ENCODE measurements around the gene ZNF599. TPM values are rescaled to one million over a fixed set of nuclear protein-coding genes. Genes with fewer than 3 reads are reported as not detected.

The ZNF599 gene
- 5.5 and 9.0 TPM in 2 replicates for total RNA-seq

DNA sequence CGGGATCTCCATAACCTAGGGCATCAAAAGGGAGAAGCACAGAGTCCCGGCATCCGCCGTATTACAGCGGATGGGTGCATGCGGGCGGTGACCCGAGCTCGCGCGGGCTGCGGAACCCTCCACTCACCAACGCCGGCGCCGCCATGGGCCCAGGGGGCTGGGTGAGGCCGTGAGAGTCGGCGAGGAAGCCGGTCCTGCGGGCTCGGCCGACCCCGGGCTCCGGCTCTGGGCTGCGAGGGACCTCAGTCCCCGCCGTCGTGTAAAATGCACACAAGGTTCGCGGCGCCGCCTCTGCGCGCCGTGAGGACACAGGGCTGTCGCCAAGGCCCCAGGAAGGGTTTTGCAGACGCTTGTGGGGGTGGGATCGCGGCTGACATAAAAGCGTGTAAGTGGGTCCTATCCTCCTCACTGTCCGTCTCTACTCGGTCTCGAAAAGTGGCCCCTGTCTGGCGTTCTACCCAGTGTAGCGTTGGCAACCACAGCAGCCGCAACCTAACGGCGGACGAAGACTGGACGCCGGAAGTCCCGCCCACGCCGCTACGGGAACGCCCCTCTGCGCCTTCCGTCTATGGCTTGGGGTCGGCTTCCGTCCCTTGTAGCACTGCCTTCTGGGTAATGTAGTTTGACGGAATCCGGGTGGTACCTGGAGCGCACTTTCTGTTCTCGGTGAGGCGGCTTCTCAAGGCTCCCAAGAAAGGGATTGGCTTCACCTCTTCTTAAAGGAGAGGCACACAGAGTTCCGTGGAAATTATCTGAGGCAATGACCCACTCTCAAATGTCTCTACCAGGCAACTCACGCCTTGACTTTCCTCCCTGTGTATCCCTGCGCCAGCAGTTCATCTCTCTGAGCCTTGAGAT is at the start of gene ZNF599:
ZNF599 (minus strand) TSS at position 519 of the 858 bp plus-strand sequence; CDS start at position 145, 374 bp downstream.

DNA sequence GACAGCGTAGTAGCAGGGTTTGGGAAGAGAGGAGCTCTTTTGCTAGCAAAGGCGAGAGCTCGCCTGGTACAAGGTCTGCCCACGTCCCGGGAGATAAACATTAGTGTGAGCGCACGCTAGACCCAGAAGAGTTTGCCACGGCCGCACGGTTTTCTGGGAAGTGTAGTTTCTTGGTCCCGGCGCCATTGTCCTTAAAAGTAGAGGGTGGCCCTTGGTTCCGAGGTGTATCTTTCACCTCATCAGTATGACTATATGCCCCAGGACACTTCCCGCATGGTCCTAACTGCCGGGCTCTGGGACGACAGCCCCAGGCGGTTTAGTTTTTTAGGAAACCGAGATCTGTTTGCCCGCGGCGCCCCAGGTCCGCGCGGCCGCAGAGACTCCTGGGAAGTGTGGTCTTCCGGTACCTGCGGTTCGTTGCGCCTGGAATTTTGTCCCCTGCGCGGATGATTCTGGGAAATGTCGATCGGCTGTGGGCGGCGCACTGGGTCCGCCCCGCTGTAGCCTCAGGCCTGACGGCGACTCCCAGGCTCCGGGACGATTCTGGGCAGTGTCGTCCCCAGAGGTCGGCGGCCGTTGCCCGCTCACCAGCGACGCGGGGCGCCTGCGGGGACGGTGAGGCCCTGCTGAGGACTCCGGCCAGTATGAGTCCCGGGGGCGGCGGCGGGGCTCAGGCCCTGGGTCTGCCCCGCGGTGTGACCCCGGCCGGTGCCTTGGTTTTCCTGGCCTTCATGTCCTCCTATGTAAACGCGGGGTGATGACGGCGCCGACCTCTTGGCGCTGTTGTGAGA is 39.1 kb downstream of the ZNF599 start, which contains the start of gene ZNF181:
ZNF181 (plus strand) TSS at position 498 of the 791 bp plus-strand sequence. CDS start 795 bp downstream, outside the sequence.

Other genes with a start within 250 kb of the ZNF599 start
- gene SCGB2B2, start 96.1 kb downstream of the ZNF599 start, total RNA-seq, result 0.16 and 0.24 TPM in 2 replicates
- 18.0 and 19.8 TPM in 2 replicates for gene ZNF302, start 95.5 kb downstream of the ZNF599 start, total RNA-seq
- gene ZNF181, start 39.0 kb downstream of the ZNF599 start, total RNA-seq, result 17.5 and 20.8 TPM in 2 replicates
- gene ZNF30, start 153.7 kb upstream of the ZNF599 start, total RNA-seq, result 1.7 and 2.6 TPM in 2 replicates
- 3.4 and 5.2 TPM in 2 replicates for gene ZNF792, start 191.0 kb upstream of the ZNF599 start, total RNA-seq
- gene GRAMD1A, start 227.1 kb upstream of the ZNF599 start, total RNA-seq, result 25.6 and 27.1 TPM in 2 replicates